MM.1S (cell line): Measurements from ENCODE around the gene ELOVL6.

Source experiments
- DNase-seq: peaks from one replicate; pipeline ENCODE4 v3.0.0-alpha.2; 2015
- H2AFZ ChIP-seq: fragments of 300-600 bp; sonication (generic); 2 replicates; pipeline ENCODE4 v1.6.0; 2016; ENCODE audit warnings: antibody characterized with exemption, low read length
- H3F3A ChIP-seq: fragments of 300-600 bp; sonication (generic); 2 replicates; pipeline ENCODE4 v1.6.1; 2016; ENCODE audit warnings: mild to moderate bottlenecking, antibody characterized with exemption, low read length, moderate library complexity, mixed read lengths; ENCODE audit not compliant: insufficient read depth
- H3K27ac ChIP-seq: fragments of 300-600 bp; sonication (generic); 2 replicates; pipeline ENCODE4 v1.5.1; 2016; ENCODE audit warnings: mild to moderate bottlenecking, low read length
- H3K27me3 ChIP-seq: fragments of 300-600 bp; sonication (generic); replicated peaks from 2 replicates; pipeline ENCODE4 v1.6.0; 2016; ENCODE audit warnings: low read length; ENCODE audit not compliant: insufficient read depth
- H3K36me3 ChIP-seq: fragments of 300-600 bp; sonication (generic); replicated peaks from 2 replicates; pipeline ENCODE4 v1.6.1; 2016; ENCODE audit warnings: mild to moderate bottlenecking, low read length, mixed read lengths; ENCODE audit not compliant: insufficient read depth
- H3K4me1 ChIP-seq: fragments of 300-600 bp; sonication (generic); 2 replicates; pipeline ENCODE4 v1.6.1; 2016; ENCODE audit warnings: low read length, mixed read lengths
- H3K4me2 ChIP-seq: fragments of 300-600 bp; sonication (generic); 2 replicates; pipeline ENCODE4 v1.6.0; 2016; ENCODE audit warnings: low read depth, low read length
- H3K4me3 ChIP-seq: fragments of 300-600 bp; sonication (generic); 2 replicates; pipeline ENCODE4 v1.5.1; 2016; ENCODE audit warnings: low read length, mixed read lengths
- H3K79me2 ChIP-seq: fragments of 300-600 bp; sonication (generic); 2 replicates; pipeline ENCODE4 v1.6.1; 2016; ENCODE audit warnings: mixed run types, low read length, mixed read lengths
- H3K9ac ChIP-seq: fragments of 300-600 bp; sonication (generic); 2 replicates; pipeline ENCODE4 v1.6.1; 2016; ENCODE audit warnings: low read length, mixed read lengths
- H3K9me2 ChIP-seq: fragments of 300-600 bp; sonication (generic); replicated peaks from 2 replicates; pipeline ENCODE4 v1.6.1; 2016; ENCODE audit warnings: mild to moderate bottlenecking, low read length, mixed read lengths; ENCODE audit not compliant: insufficient read depth
- H3K9me3 ChIP-seq: fragments of 300-600 bp; sonication (generic); replicated peaks from 2 replicates; pipeline ENCODE4 v1.6.1; 2016; ENCODE audit warnings: mild to moderate bottlenecking, low read length, mixed read lengths; ENCODE audit not compliant: insufficient read depth
- H4K20me1 ChIP-seq: fragments of 300-600 bp; sonication (generic); 2 replicates; pipeline ENCODE4 v1.6.1; 2016; ENCODE audit warnings: mild to moderate bottlenecking, low read length, moderate library complexity, mixed read lengths; ENCODE audit not compliant: insufficient read depth
- CTCF ChIP-seq: fragments of 300-600 bp; sonication (generic); IDR thresholded peaks from 2 replicates; pipeline ENCODE4 v1.5.1; 2016; ENCODE audit warnings: antibody characterized with exemption, low read length, mixed read lengths
- EZH2 ChIP-seq: fragments of 300-600 bp; sonication (generic); optimal IDR thresholded peaks from 2 replicates; pipeline ENCODE3; 2017; ENCODE audit warnings: low read depth, mild to moderate bottlenecking, antibody characterized with exemption, low read length, mixed read lengths
- EZH2phosphoT487 ChIP-seq: fragments of 300-600 bp; sonication (generic); IDR thresholded peaks from 2 replicates; pipeline ENCODE4 v1.6.1; 2018; ENCODE audit warnings: antibody characterized with exemption, low read length

The ELOVL6 gene

GRCh38 chr4:110092646-110093045, 105.8 kb downstream of the ELOVL6 start:
- no peak overlapping the region for H3K9ac ChIP-seq
- no peaks in the 10 kb centered on the region for H3K9me3 ChIP-seq
- H3K4me2 ChIP-seq: no peak overlapping the region
- TF ChIP-seq EZH2 (no peak), CTCF (no peak), EZH2phosphoT487 (no peak)
- H3K36me3 ChIP-seq: no peaks in the 10 kb centered on the region
- no peaks in the 10 kb centered on the region for H3K27me3 ChIP-seq
- H4K20me1 ChIP-seq: no peaks in the 10 kb centered on the region
- H3K9me2 ChIP-seq: no peaks in the 10 kb centered on the region
- no peak overlapping the region for H3K27ac ChIP-seq
- H3K79me2 ChIP-seq: no peaks in the 10 kb centered on the region
- no peak overlapping the region for H2AFZ ChIP-seq
- DNase-seq: no peak
- H3K4me1 ChIP-seq: peaks cover 11% of the 10 kb centered on the region; the same call in 1 of the 2 replicates
- H3F3A ChIP-seq: no peaks in the 10 kb centered on the region
- H3K4me3 ChIP-seq: no peak overlapping the region

GRCh38 chr4:110091434-110092140, 106.8 kb downstream of the ELOVL6 start:
- H3F3A ChIP-seq: no peaks in the 10 kb centered on the region
- no peak overlapping the region for H2AFZ ChIP-seq
- no peak overlapping the region for H3K4me3 ChIP-seq
- no peaks in the 10 kb centered on the region for H3K27me3 ChIP-seq
- DNase-seq: no peak
- no peak for TF ChIP-seq EZH2
- TF ChIP-seq EZH2phosphoT487: no peak
- no peak for TF ChIP-seq CTCF
- H3K27ac ChIP-seq: no peak overlapping the region
- no peak overlapping the region for H3K4me2 ChIP-seq
- H3K79me2 ChIP-seq: no peaks in the 10 kb centered on the region
- H3K4me1 ChIP-seq: peaks cover 11% of the 10 kb centered on the region; the same call in 1 of the 2 replicates
- no peaks in the 10 kb centered on the region for H4K20me1 ChIP-seq
- H3K9me2 ChIP-seq: no peaks in the 10 kb centered on the region
- H3K36me3 ChIP-seq: no peaks in the 10 kb centered on the region
- H3K9me3 ChIP-seq: no peaks in the 10 kb centered on the region
- H3K9ac ChIP-seq: no peak overlapping the region

GRCh38 chr4:110088670-110089069, 109.7 kb downstream of the ELOVL6 start:
- TF ChIP-seq CTCF (no peak), EZH2phosphoT487 (no peak), EZH2 (no peak)
- no peaks in the 10 kb centered on the region for H4K20me1 ChIP-seq
- H3K4me2 ChIP-seq: 0 out of 2 replicates have a peak overlapping the region, but pooled peaks have one; percentile 13
- no peak overlapping the region for H3K4me3 ChIP-seq
- no peaks in the 10 kb centered on the region for H3K36me3 ChIP-seq
- H3K9me2 ChIP-seq: no peaks in the 10 kb centered on the region
- H2AFZ ChIP-seq: no peak overlapping the region
- DNase-seq: peak; percentile 32
- H3K9ac ChIP-seq: no peak overlapping the region
- H3K4me1 ChIP-seq: peaks cover 19% of the 10 kb centered on the region; the same call in 1 of the 2 replicates
- H3K27ac ChIP-seq: no peak overlapping the region
- H3K79me2 ChIP-seq: no peaks in the 10 kb centered on the region
- H3K9me3 ChIP-seq: no peaks in the 10 kb centered on the region
- H3F3A ChIP-seq: no peaks in the 10 kb centered on the region
- no peaks in the 10 kb centered on the region for H3K27me3 ChIP-seq
